Skeletal muscle satellite cell (primary cell): ENCODE results near the gene HSPG2.

ENCODE experiments used
- H3K27me3 ChIP-seq: 2 replicates; pipeline ENCODE4 v1.7.0; 2013; ENCODE audit warnings: low read length; ENCODE audit not compliant: control insufficient read depth, insufficient read depth
- H3K36me3 ChIP-seq: 2 replicates; pipeline ENCODE4 v1.7.0; 2013; ENCODE audit warnings: mild to moderate bottlenecking, control low read depth, low read length; ENCODE audit not compliant: insufficient read depth
- H3K4me1 ChIP-seq: 2 replicates; pipeline ENCODE4 v1.7.0; 2013; ENCODE audit warnings: low read length; ENCODE audit not compliant: control insufficient read depth, insufficient read depth
- H3K4me2 ChIP-seq: 2 replicates; pipeline ENCODE4 v1.7.0; 2013; ENCODE audit warnings: mild to moderate bottlenecking, low read length
- H3K4me3 ChIP-seq: 2 replicates; pipeline ENCODE4 v1.7.0; 2013; ENCODE audit warnings: low read length
- H3K9ac ChIP-seq: 2 replicates; pipeline ENCODE4 v1.7.0; 2013; ENCODE audit warnings: mild to moderate bottlenecking, low read depth, low read length, moderate library complexity
- H3K9me3 ChIP-seq: replicated peaks from 2 replicates; pipeline ENCODE4 v1.7.0; 2013; ENCODE audit warnings: mild to moderate bottlenecking, control low read depth, low read length

HSPG2 gene

DNA sequence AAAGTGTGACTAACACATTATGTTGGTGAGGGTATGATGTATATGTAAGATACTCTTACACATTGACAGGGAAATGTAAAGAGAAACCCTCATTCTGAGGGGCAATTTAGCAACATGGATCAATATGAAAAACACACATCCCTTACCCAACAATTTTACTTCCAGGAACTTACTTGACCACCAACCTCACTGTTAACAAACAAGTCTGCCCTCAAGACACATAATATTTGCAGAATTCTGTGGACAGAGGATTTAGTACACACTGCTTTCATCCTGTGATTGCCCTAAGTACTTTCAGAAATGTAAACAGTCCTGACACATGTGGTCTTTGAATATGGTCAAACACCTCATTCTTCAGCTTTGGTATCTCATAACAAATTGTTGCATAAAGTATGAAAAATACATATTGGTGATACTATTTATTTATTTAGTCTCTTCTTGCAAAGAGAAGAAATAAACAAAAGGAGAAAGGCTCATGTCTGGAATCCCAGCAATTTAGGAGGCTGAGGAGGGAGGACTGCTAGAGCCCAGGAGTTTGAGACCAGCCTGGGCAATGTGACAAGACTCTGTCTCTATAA is 161.0 kb downstream of the HSPG2 start:
- Histone ChIP-seq H3K4me1 (peaks cover 7% of the 10 kb centered on the region), H3K9ac (no peak overlapping the region)

DNA sequence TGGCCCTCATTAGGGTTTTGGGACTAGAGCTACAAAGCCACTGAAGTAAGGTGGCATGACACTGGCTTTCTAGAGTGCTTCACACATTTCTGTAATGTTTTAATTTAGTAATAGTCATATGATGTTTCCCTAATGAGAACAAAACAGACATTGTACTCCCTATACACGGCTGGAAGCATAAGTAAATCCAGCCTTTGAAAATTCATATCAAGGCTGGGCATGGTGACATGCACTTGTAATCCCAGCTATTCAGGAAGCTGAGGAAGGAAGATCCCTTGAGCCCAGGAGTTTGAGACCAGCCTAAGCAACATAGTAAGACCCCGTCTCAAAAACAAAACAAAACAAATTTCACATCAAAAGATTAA is 161.6 kb downstream of the HSPG2 start:
- Histone ChIP-seq H3K4me3 (no peak overlapping the region), H3K9ac (no peak overlapping the region), H3K4me2 (no peak overlapping the region), H3K4me1 (peaks cover 7% of the 10 kb centered on the region), H3K27me3 (no peaks in the 10 kb centered on the region), H3K9me3 (no peaks in the 10 kb centered on the region), H3K36me3 (no peaks in the 10 kb centered on the region)

More for the DNA sequence above, 161.0 kb downstream of the HSPG2 start:
- Histone ChIP-seq H3K9me3 (no peaks in the 10 kb centered on the region), H3K27me3 (no peaks in the 10 kb centered on the region), H3K4me2 (no peak overlapping the region), H3K36me3 (no peaks in the 10 kb centered on the region), H3K4me3 (no peak overlapping the region)

DNA sequence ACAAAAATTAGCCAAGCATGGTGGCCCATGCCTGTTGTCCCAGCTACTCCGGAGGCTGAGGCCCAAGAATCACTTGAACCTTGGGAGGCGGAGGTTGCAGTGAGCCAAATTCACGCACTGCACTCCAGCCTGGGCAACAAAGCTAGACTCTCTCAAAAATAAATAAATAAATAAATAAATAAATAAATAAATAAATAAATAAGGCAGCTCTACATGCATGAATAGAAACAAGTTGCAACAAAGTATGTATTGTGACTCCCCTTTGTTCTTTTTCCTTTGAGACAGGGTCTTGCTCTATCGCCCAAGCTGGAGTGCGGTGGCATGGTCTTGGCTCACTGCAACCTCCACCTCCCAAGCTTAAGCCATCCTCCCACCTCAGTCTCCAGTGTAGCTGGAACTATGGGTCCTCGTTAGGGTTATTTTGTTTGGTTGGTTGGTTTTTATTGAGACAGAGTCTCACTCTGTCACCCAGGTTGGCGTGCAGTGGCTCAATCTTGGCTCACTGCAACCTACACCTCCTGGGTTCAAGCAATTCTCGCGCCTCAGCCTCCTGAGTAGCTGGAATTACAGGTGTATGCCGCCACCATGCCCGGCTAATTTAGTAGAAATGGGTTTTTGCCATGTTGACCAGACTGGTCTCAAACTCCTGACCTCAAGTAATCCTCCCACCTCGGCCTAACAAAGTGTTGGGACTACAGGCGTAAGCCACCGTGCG is 162.1 kb downstream of the HSPG2 start:
- Histone ChIP-seq H3K4me1 (peaks cover 3% of the 10 kb centered on the region), H3K9me3 (no peaks in the 10 kb centered on the region), H3K9ac (no peak overlapping the region), H3K4me3 (no peak overlapping the region), H3K27me3 (no peaks in the 10 kb centered on the region), H3K36me3 (no peaks in the 10 kb centered on the region), H3K4me2 (no peak overlapping the region)

DNA sequence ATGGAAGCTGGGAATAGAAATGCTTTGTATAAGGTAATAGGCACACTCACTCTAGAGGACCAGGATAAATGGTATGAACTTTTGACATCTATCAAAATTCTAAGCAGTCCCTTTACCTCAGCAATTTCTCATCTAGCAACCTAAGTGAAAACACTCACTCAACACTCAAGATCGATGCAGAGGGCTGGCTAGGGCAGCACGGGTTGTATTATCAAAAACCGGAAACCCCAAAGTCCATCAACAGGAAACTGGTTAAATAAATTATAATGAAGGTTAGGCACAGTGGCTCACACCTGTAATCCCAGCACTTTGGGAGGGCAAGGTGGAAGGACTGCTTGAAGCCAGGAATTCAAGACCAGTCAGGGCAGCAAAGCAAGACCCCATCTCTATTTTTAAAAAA is 163.5 kb downstream of the HSPG2 start:
- Histone ChIP-seq H3K4me1 (peaks cover 3% of the 10 kb centered on the region), H3K4me3 (no peak overlapping the region), H3K36me3 (no peaks in the 10 kb centered on the region), H3K9ac (no peak overlapping the region), H3K4me2 (no peak overlapping the region), H3K27me3 (no peaks in the 10 kb centered on the region), H3K9me3 (no peaks in the 10 kb centered on the region)
